Muscle of arm (tissue), 12 donors: ENCODE data around the gene LGALS7. TPM values are rescaled to one million over a fixed set of nuclear protein-coding genes. Genes with fewer than 3 reads are reported as not detected.
A peak's percentile ranks its signal among the peaks of the same experiment; 100 is the strongest.
"Not testable (repeated sequence)": the region's sequence is repeated elsewhere in the genome, so short reads cannot be mapped to it uniquely, and the experiment has no call there.

Source experiments
- DNase-seq: peaks from one replicate; pipeline ENCODE4 v3.0.0-alpha.2; 2013
- polyA plus RNA-seq, 12 donors: library from polyadenylated mRNA; unstranded; fragments of 120-200 nt; gene quantifications; one replicate each; pipeline ENCODE4 v1.2.1, GENCODE V29; 2013; ENCODE audit not compliant: insufficient read length in 12 of 12

Gene LGALS7
- polyA plus RNA-seq, 12 donors, result 0.33 to 8.7 (median 1.0) TPM; not detected in 4

DNA sequence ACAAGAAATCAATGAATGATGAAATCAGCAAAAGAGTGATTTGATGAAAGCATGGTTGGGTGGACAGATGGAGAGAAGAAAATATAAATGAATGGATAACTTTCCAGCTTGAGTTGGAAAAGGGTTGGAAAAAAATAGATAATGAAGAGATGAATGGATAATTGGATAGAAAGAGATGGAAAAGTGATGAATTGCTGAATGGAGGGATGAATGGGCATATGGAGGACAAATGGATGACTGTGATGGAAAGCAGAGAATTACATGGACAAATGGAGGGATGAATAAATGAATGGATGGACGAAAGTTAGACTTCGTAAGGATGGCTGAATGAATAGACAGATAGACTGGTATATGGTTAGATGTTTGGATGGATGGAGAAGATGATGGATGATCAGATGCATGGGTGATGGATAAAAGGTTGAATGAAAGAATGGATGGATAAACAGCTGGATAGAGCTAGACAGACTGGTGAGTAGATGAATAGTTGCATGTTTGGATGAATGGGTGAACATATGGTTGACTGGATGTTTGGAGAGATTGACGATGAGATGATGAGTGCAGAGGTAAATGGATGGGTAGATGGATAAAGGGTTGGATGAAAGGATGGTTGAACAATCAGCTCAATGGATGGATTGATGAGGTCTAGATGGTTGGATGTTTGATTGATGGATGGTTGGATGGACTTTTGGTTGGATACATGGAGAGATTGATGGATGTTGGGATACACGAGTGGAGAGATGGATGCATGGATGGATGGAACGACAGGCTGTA, 27.4 kb upstream of the LGALS7 start:
- no peak for DNase-seq

- DNase-seq, result no peak
Observed at GRCh38 chr19:38799104-38799503, 25.8 kb upstream of the LGALS7 start.

DNA sequence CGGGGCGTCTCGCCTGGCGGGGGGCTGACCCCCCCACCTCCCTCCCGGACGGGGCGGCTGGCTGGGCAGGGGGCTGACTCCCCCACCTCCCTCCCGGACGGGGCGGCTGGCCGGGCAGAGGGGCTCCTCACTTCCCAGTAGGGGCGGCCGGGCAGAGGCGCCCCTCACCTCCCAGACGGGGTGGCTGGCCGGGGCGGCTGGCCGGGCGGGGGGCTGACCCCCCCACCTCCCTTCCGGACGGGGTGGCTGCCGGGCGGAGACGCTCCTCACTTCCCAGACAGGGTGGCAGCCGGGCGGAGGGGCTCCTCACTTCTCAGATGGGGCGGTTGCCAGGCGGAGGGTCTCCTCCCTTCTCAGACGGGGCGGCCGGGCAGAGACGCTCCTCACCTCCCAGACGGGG, 24.5 kb upstream of the LGALS7 start:
- not testable (repeated sequence) for DNase-seq

DNA sequence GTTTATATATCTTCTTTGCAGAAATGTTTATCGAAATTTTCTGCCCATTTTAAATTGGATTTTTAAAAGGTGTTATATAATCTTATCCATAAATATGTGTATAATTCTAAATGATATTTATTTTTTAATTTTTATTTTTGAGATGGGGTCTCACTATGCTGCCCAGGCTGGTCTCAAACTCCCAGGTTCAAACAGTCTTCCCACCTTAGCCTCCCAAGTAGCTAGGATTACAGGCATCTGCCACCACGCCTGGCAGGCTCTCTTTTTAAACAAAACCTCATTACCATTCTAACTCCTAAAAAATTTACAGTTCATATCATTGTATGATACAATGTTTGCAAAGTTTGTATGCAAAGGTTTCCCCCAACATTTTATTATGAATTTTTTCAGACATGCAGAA, 22.8 kb upstream of the LGALS7 start:
- no peak for DNase-seq

DNA sequence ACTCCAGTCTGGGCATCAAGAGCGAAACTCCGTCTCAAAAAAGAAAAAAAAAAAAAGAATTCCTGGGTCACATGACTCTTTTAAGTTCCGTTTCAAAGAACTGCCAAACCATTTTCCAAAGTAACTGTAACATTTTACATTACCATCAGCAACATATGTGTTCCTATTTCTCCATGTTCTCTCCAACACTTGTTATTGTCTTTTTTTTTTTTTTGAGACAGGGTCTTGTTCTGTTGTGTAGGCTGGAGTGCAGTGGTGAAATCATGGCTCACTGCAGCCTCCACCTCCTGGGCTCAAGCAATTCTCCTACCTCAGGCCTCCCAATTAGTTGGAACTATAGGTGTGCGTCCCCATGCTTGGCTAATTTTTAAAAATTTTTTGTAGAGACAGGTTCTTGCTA, 22.2 kb upstream of the LGALS7 start:
- no peak for DNase-seq

GRCh38 chr19:38793671-38794070, 20.4 kb upstream of the LGALS7 start:
- DNase-seq, result no peak

- DNase-seq, result no peak
Observed at GRCh38 chr19:38793177-38793576, 19.9 kb upstream of the LGALS7 start.

DNA sequence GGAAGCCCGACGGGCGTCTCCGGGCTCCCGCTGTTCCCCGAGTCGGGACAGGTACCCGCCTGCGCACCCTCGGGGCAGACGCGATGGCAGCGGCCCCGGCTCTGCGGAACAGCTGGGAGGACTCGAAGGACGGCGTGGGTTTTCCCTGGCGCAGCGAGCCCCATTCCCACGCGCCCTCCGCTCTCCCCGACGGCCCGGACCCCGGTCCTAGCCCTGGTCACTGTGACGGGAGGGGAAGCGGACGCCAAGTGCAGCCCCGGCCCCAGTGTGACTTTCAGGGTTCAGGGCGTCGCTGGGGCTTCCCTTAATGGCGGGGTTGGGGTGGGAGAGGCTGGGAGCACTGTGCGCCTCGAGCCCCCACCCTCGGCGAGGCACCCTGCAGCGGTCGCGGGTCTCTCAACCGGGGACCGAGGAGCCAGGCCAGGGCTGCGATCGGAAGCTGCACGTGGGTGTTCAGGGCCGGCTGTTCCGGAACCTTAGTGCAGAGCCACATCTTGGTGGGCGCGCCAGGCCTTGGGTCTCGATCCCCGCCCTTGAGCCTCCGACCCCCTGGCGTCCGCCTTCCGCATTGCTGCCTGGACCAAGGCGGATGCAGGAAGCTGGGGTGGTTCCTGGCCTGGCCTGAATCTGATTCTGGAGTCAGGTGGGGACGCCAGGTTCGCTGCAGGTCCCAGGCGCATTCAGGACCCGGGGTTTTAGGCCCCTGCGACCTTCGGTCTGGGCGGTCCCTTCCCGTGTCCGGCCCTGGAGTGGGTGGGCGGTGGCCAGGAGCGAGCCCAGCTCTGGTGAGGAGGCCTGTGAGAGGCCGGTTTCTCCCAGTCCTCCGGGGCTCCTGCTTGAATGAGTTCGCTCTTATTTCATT, 19.2 kb upstream of the LGALS7 start:
- DNase-seq, result peak; percentile 16

GRCh38 chr19:38791451-38792064, 18.2 kb upstream of the LGALS7 start:
- DNase-seq, result not testable (repeated sequence)

DNA sequence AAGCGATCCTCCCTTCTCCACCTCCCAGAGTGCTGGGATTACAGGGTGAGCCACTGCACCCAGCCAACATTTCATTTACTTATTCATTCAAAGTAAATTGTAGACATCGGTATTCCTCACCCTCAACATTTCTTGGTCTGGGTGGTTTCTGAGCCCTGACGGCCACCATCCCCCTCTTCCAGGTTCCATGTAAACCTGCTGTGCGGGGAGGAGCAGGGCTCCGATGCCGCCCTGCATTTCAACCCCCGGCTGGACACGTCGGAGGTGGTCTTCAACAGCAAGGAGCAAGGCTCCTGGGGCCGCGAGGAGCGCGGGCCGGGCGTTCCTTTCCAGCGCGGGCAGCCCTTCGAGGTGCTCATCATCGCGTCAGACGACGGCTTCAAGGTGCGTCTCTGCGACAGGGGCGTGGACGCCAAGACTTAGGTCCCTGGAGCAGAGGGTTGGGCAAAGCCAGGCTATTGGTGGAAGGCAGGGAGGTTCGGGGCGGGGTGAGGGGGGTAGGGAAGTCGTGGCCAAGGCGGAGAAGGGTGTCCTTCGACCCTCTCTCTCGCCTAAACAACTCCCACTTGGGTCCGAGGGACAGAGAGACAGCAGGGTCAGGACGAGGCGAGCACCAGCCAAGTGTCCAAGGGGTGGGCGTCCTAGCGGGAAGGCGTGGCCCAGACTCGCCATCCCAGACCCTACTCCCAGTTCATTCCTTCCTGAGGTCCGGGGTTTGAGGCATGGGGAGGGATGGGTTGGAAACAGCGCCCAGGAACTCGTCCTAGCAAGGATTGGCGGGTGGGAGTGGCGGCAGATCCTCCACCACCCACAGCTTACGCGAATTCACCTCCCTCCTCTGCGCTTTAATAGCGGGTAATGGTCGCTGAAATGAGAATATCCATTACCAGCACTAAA, 17.4 kb upstream of the LGALS7 start:
- not testable (repeated sequence) for DNase-seq

- no peak for DNase-seq
Observed at GRCh38 chr19:38788478-38789243, 15.3 kb upstream of the LGALS7 start, which contains the start of gene LGALS7B. Gene LGALS7B (plus strand): TSS chr19:38789200. CDS start chr19:38789227, 27 bp downstream.

DNA sequence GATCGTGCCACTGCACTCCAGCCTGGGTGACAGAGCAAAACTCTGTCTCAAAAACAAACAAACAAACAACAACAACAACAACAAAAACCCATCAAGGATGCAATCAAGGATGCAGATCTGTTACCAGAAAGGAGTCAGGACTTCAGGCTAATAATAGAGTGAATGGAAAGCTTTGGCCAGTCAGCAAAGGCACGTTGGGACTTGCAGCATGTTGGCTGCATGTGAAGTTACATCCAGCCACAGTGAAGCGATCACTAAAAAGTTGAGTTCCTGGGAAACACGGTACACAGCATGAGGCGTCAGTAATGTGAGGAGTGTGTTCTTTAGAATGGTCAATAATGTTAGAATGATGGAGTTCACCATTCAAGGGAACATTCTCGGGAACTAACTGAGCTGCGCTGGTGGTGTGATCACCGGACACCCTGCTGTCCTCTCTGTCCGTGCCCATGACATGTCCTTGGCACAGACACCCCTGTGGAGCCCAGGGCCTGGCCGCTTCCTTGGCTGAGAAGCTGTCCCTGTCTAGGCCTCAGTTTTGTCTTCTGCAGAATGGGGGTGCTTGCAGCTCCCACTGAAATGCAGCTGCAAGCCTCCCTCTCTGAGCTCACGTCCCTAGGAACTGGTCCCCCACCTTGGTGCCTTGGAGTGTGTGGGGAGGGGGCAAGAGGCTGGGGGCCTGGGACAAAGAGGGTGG, 13.4 kb upstream of the LGALS7 start:
- DNase-seq, result no peak

- DNase-seq, result not testable (repeated sequence)
Observed at GRCh38 chr19:38786061-38786460, 12.7 kb upstream of the LGALS7 start.

DNA sequence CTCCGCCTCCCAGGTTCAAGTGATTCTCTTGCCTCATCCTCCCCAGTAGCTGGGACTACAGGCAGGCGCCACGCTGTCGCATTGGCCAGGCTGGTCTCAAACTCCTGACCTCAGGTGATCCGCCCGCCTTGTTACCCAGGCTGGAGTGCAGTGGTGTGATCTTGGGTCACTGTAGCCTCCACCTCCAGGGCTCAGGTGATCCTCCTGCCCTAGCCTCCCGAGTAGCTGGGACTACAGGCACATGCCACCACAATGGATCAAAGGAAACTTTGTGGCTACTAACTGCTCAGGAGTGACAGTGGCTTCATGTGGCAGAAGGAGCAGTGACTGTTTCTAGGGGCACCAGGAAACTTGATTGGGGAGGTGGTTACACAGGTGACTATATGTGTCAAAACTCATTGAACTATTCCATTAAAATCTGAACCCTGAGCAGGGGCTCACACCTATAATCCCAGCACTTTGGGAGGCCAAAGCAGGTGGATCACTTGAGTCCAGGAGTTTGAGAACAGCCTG, 11.9 kb upstream of the LGALS7 start:
- no peak for DNase-seq

GRCh38 chr19:38784224-38784623, 10.9 kb upstream of the LGALS7 start:
- no peak for DNase-seq

DNA sequence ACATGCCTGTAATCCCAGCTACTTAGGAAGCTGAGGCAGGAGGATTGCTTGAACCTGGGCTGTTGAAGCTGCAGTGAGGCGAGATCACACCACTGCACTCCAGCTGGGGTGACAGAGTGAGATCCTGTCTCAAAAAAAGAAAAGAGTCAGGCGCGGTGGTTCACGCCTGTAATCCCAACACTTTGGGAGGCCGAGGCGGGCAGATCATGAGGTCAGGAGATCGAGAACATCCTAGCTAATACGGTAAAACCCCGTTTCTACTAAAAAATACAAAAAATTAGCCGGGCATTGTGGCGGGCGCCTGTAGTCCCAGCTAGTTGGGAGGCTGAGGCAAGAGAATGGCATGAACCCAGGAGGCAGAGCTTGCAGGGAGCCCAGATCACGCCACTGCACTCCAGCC, 8.9 kb upstream of the LGALS7 start:
- DNase-seq, result not testable (repeated sequence)

GRCh38 chr19:38781058-38781457, 7.7 kb upstream of the LGALS7 start:
- DNase-seq, result no peak

- no peak for DNase-seq
Observed at GRCh38 chr19:38780443-38780842, 7.1 kb upstream of the LGALS7 start.

DNA sequence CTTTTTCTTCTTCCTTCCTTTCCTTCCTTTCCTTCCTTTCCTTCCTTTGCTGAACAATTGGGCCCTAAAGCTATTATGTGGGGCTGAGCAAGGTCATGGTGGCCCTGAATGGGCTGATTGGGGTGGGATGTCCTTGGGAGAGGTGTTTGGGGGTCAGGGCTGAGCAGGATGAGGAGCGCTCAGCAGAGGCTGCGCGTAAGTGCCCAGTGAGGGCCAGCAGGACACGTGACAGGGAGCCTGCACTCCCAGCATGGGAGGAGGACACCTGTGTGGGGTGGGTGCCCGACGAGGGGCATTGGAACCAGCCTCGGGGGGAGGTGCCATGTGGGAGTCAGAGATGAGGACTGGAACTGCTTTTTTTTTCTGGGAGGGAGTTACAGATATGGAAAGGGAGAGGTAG, 5.4 kb upstream of the LGALS7 start:
- no peak for DNase-seq
